Stimulated activated CD4-positive, alpha-beta T cell treated with anti-CD3 and anti-CD28 coated beads, TNF-alpha, amount 100 ng/mL, for 24 hours (primary cell): Measurements from ENCODE around the gene KLHL18.
"Not testable (repeated sequence)": the region's sequence is repeated elsewhere in the genome, so short reads cannot be mapped to it uniquely, and the experiment has no call there.

Experiments used
- DNase-seq, 3 experiments: peaks; one replicate each; pipeline ENCODE4 v3.0.0-alpha.2; 2020; ENCODE audit warnings: low read depth in 3 of 3

KLHL18 gene

DNA sequence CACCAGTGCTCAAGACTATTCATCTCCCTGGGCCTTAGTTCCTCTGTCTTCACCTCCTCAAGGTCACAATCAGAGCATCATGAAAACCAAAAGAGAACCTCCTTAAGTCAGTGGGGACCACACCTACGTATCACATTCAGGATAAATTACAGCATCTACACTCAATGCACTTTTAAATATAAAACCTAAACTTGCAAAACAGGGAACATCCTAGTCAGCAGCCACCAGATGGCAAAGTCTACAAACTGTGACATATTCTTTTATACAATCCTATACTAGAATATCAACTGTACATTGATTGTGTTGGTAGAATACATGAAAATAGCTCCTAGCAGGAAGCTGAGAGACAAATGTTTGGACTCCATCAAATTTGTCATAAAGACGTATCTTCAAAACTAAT is 8.1 kb upstream of the KLHL18 start:
- DNase-seq, result no peak

DNA sequence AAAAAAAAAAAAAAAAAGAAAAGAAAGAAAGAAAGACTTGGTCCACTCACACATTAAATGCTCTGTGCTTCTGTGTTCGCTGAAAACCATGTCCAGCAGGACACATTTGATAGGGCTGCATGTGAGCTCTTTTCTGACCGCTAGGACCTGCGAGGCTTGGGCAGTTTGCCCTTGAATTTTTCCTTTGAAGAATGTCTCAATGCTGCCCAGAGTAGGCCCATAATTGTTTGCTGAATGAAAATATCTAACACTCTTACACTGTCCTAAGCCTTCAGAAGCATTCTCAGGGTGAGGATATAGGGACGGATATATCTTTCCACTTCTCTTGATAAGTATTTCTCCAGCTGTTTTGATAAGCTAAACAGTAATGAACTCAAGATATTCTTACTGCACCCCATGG is 6.2 kb upstream of the KLHL18 start:
- no peak for DNase-seq

DNA sequence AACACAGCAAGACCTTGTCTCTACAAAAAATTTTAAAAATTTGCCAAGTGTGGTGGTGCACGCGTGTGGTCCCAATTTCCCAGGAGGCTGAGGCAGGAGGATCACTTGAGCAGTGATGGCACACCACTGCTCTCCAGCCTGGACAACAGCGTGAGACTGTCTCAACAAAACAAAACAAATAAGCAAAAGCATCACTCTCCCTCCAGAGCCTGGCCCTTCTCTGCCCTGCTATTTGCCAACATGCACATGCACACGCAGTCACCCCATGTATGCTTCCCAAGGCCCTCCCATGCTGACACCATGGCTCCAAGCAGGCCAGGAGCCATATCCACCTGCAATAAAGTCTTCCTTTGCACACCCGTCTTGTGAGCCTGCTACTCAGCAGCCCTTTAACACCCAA is 2.2 kb upstream of the KLHL18 start:
- DNase-seq, result no peak

DNA sequence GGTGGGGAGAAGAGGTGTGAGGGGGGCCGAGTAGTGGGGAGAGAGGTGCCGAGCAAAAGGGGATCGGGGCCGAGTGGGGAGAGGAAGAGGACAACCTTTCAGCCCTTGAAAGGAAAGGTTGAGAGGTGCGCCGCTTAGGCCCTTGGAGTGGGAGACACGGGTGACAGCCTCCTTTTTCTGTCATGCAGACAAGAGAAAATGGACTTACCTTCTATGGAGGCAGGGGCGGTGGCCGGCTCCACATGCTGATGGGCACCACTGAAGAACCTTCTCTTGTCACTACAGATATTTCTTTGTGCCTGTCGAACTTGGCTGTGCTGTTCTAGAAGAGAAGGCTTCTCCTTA is 421 bp downstream of the KLHL18 start:
- DNase-seq, result peak in 2 of 3 experiments; percentile 6 to 14

DNA sequence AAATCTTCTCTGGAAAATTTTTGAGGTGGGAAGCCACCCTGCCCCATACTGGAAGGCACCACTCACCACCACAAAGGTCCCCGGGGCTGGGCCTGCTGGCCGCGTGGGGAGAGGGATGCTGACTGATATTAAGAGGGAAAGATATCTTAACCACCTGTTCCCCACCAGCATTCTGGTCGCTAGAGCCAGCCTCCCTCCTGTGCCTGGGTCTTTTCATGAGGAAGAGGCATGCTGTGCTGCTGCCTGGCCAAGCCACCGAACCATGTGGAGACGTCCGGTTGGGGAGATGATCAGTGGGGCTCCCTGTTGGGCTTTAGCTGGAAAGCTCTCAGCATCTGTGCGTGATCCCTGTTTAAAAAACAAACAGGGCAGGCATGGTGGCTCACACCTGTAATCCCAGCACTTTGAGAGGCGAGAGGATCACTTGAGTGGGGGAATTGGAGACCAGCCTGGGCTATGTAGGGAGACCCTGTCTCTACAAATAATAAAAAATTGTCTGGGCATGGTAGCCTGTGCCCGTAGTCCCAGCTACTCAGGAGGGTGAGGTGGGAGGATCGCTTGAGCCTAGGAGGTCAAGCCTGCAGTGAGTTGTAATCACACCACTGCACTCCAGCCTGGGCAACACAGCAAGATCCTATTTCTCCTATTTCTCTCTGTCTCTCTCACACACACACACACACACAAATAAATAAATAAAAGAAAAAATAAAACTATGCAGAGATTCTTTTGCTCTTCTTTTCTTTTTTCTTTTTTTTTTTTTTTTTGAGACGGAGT is 1.0 kb downstream of the KLHL18 start:
- peak in 2 of 3 experiments; percentile 15 to 37 for DNase-seq

DNA sequence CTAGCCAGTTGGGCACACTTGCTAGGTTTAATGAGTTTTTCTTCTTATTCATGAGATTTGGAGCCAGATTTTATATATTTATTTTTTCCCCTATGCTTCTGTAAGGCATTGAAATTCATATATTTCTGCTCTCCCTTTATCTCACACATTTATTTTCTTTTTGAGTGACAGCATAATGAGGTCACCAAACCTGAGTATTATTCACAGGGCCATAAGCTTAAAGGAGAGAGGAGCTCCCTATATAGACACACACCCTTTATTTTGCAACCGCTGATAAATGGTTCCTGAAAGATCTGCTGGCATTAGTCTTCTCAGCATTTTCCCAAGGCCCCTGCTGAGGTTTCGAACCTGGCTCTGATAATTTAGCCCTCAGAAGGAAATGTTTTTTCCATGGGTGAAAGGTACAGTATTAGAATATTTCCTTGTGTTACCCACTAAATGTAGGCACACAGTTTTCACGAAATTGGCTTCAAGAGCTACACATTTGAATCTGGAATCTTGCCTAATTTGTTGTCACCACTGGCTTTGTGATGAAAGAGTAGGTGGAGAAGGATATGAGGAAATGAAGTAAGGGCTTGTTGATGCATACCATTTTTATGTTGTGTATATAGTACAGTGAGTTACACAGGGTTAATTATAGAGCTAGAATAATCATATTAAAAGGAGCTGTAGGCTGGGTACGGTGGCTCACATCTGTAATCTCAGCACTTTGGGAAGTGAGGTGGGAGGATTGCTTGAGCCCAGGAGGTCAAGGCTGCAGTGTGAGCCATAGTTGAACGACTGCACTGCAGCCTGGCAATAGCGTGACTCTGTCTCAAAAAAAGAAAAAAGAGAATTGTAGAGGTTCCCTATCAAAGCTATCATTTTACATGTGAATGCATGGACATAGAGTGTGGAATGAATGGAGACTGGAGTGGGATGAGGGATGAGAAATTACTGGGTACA is 6.5 kb downstream of the KLHL18 start:
- no peak for DNase-seq

DNA sequence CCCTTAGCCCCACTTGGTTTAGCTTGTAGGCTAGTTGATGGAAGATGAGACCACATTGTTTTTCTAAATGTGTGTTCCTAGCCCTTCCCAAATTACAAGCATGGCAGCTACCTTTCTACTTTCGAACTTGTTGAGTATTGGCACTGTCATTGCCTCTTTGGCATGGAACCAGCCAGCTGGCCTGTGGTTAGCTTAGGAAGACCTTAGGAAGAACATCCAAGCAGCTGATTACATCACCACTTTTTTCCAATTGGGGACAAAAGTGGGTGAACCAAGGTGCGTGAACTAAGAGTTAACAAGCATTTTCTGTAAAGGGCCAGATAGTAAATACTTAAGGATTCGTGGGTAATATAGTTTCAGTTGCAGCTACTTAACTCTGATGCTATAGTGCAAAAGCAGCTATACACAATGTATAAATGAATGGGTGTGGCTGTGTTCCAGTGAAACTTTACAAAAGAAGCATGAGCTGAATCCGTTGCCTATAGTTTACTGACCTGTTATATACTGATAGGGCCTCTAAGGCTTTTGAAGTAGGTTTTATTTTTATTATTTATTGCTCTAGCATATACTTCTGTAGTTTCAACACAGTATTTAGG is 8.5 kb downstream of the KLHL18 start:
- DNase-seq, result no peak

DNA sequence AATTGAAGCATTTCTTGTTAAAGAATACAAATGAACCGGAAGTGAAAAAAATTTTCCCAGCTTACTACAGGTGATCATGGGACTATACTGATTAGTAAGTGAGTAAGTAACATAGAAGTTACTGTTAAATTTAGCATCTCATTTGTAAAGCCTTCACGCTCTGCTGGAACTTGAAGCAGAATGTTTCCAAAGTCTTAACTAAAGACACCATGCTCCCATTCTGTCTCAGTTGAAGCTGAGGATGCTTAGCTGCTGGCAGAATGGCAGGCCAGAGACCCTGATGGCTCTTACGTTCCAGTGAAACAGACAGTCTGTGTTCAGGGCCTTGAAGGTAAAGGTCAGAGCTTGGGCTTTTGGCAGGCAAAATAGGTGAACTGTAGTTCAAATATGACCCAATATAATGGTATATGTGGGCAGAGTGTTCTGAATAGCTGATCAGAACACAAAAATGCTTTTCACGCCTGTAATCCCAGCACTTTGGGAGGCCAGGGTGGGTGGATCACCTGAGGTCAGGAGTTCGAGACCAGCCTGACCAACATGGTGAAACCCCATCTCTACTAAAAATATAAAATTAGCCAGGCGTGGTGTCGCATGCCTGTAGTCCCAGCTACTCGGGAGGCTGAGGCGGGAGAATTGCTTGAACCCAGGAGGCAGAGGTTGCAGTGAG is 9.1 kb downstream of the KLHL18 start:
- not testable (repeated sequence) for DNase-seq

DNA sequence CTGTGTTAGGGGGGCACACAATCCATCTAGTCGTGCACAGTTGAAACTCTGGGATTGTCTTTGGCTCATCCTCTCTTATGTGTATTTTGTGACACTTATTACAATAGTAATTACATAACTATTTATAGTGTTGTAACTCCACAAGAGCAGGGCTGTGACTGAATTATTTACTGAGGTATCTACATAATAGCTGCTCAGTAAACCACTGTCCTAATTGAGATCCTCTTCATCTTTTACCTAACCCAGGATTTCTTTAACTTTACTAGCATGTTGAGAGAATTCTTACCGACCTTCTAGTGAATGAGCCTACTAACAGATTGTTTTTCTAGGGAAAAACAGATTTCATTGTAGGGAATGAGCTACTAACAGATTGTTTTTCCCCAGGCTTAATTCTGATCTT is 11.1 kb downstream of the KLHL18 start:
- no peak for DNase-seq

DNA sequence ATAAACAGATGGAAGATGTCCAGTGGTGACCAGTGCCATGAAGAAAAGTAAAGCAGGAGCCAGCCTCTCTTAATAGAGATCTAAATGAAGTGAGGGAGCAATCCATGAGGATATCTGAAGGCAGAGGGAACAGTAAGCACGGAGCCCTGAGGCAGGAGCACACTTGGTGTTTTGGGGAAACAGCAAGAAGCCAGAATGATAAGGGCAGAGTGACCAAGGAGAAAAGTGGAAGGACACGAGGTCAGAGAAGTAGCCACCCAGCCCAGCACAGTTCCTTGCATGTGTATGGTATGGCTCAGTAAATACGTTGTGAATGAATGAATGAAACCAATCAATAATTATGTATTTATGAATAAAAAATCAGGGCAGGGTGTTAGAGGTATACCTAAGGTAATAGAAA is 11.6 kb downstream of the KLHL18 start:
- DNase-seq, result no peak

DNA sequence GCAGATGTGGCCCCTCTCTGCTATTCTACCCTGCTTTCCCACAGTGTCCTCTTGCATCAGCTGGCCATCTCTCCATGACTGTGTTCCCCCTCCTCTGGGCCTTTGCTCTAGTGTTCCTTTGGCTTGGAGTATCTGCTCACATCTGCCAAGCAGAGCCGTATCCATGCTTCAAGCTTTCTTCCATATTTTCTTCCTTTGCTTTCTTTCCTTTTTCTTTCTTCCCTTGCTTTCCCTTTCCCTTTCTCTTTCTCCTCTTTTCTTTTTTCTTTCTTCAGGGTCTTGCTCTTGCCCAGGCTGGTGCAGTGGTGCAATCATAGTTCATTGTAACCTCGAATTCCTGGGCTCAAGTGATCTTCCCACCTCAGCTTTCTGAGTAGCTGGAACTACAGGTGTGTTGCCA is 12.6 kb downstream of the KLHL18 start:
- DNase-seq, result no peak

DNA sequence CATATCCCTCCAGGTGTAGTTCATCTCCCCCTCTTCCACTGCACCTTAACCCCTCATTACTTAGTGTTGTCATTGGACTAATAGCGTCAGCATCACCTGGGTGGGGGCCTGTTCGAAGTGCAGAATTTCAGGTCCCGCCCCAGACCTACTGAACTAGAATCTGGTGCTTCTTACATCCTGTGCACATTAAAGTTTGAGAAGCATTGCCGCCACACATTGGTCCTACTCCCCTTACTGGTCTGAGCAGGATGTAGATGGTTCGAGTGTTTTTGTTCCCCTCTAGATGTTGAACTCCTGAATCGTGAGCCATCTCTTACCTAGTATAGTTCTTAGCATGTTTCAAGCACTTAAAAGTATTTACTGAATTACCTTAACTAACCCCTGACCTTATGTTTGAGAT is 13.2 kb downstream of the KLHL18 start:
- no peak for DNase-seq

DNA sequence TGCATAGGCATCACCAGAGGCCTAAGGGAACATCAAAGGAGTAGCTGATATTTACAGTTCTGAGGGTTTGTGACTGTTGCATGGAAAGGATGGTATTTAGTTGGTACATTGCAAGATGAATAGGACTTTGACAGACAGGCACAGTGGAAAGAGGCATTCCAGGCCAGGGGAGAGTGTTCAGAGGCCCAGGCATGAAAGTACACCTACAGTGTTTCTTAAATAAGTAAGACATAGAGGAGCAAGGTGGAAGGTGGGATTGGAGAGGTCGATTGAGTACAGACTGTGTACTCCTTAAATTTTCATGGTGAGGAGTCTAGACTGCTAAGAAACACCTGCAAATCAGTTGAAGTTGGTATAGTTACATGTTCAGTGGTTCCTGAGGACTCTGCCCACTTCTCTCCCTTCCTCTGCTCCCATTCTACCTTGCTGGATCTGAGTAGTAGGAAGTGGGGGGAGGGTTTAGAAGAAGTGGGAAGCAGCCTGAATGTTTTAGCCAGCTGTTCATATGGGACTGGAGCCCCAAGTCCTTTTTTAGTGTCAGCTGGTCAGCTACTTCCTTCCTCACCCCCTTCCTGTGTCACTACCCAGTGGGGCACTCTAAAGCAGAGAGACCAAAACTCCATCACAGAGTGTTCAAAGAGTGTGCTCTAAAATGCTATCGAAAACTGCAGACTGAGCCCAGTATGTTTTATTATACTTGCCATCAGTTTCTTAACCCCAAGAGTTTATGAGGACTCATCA is 14.0 kb downstream of the KLHL18 start:
- DNase-seq, result no peak

DNA sequence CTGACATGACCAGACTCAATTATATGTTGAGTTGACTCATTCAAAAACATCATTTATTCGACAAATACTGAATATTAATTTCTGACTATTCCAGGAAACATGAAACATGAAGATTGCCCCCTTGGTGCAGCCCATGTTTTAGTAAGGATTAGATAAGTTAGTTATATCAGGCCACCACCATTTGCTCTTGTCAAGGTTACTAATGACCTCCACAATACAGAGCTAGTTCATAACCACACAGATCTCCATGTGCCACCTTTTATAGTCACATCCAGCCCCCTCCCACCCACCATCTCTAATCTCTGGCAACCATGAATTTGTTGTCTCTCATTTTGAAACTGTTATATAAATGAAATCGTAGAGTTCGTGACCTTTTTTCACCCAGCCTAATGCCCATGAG is 15.7 kb downstream of the KLHL18 start:
- DNase-seq, result no peak

DNA sequence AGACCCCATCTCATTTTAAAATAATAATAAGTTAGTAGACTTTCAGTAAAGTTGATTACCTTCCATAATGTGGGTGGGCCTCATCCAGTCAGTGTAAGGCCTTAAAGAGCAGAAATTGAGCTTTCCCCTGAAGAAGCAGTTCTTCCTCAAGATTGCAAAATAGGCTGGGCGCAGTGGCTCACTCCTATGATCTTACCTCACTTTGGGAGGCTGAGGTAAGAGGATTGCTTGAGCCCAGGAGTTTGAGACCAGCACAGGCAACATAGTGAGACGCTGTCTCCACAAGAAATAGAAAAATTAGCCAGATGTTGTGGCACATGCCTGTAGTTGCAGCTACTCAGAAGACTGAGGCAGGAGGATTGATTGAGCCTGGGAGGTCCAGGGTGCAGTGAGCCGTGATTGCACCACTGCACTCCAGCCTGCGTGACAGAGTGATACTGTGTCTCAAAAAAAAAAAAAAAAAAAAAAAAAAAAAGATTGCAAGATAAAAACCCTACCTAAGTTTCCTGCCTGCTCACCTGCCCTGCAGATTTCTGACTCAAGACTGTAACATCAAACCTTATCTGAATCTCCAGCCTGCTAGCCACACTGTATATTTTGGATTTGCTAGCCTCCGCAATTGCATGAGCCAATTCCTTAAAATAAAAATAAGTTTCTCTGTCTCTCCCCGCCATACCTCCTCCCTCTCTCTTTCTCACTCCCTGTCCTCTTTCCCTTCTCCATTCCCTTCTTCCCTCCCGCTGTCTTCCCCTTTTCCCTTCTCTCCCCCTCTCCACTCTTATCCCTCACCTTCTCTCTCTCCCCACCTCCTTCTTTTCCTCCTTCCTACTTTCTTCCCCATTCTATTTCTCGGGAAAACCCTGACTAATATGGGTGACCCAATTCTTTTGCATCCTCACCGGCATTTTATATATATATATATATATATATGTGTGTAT is 16.9 kb downstream of the KLHL18 start:
- DNase-seq, result no peak

DNA sequence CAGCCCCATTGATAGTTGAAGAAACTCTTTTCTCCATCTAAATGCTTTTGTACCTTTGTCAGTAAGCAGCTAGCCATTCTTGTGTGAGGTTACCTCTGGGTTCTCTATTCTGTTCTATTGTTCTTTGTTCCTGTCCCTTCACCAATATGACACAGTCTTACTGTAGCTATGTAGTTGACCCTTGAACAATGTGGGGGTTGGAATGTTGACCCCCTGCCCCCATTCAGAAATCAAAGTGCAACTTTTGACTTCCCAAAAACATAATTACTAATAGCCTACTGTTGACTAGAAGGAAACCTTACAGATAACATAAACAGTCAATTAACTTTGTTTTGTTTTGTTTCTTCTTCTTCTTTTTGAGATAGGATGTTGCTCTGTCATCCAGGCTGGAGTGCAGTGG is 18.7 kb downstream of the KLHL18 start:
- DNase-seq, result no peak

DNA sequence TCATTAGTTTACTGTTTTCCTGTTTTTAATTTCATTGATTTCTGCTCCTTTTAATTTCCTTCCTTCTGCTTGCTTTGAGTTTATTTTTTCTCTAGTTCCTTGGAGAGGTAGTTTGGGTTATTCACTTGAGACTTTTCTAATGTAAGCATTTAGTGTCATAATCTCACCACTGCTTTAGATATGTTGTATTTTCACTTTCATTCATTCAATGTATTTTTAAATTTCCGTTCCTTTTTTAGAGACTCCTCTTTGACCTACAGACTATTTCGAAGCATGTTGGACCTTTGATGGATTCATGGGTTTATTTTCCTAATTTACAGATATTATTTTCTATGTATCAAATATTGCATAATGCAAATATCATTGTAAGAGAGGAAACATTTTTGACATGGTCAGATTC is 23.3 kb downstream of the KLHL18 start:
- no peak for DNase-seq

DNA sequence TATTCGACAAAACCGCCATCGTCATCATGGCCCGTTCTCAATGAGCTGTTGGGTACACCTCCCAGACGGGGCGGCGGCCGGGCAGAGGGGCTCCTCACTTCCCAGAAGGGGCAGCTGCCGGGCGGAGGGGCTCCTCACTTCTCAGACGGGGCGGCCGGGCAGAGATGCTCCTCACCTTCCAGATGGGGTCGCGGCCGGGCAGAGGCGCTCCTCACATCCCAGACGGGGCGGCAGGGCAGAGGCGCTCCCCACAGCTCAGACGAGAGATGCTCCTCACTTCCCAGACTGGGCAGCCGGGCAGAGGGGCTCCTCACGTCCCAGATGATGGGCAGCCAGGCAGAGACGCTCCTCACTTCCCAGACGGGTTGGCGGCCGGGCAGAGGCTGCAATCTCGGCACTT is 26.5 kb downstream of the KLHL18 start:
- not testable (repeated sequence) for DNase-seq

DNA sequence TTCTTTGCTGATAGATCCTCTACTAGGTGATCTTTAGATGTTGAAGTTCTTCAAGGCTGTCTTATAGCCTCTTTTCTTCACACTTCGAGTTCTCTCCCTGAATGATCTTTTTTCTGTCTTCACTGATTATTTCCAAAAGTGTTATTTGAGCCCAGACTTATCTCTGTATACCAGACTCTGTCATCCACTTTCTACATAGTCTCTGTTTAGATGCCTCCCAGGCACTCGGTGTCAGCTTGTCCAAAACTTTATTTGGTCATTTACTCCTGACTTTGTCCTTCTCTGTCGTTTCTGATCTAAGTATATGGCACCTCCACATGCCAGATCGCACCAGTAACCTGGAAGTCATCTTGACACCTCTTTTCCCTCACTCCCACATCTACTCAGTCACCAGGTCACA is 27.6 kb downstream of the KLHL18 start:
- no peak for DNase-seq

DNA sequence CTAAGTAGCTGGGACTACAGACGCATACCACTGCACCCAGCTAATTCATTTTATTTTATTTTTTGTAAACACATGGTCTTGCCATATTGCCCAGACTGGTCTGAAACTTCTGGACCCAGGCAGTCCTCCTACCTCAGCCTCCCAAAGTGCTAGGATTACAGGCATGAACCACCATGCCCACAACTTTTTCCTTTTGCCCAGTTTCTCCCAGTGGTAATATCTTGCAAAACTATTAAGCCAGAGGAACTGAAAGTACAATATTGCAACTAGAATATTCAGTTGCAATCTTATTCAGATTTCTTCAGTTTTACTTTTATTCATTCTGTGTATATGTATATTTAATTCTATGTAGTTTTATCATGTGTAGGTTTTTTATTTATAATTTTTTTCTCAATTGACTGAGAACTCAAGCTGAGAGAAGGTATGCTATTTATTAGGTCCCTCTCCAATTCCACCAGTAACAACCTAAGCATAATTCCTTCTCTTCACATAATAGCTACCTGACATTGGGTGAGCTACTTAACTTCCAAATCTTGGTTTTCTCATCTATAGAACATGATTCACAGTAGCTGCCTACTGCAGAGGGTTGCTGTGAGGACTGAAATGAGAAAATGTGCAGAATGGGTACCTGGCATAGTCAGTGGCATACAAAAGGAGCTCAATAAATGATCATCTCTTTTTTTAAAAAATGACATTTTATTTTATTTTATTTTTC is 30.8 kb downstream of the KLHL18 start:
- DNase-seq, result no peak
